Measurements from ENCODE around the gene CDK5RAP1. TPM values are rescaled to one million over a fixed set of nuclear protein-coding genes. Genes with fewer than 3 reads are reported as not detected.

The CDK5RAP1 gene
- total and polyA plus RNA-seq, 9 of the 15 experiments (the other 6 are each of a cell fraction or from before 2014, with no cell fraction given) = 41.6 to 127 (median 58.3) TPM

DNA sequence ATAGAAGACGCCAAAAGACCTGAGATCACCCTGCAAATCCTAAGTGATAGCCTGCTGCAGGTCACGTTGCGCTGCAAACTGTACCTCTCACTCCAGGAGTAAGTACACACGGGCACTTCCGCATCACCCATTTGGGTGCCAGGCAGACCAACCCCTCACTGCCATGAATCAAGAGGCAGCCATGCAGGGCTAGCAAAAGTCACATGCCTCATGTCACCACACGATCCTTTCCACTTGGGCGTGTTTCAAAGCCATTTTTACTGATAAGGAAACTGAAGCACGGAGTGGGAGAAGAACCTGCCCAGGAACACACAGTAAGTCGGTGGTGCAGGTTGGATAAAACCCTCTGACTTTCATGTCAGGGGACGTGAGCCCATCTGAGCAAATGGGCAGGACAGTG, 81.3 kb downstream of the CDK5RAP1 start (continued):
- TF ChIP-seq ARHGAP35 (IDR thresholded peaks at IDR 0.05; ENCODE audit: partially characterized antibody) = no peak
- TF ChIP-seq FOXJ3 (CRISPR knock-in tag; IDR thresholded peaks at IDR 0.05) = no peak
- TF ChIP-seq, protein P1, sequence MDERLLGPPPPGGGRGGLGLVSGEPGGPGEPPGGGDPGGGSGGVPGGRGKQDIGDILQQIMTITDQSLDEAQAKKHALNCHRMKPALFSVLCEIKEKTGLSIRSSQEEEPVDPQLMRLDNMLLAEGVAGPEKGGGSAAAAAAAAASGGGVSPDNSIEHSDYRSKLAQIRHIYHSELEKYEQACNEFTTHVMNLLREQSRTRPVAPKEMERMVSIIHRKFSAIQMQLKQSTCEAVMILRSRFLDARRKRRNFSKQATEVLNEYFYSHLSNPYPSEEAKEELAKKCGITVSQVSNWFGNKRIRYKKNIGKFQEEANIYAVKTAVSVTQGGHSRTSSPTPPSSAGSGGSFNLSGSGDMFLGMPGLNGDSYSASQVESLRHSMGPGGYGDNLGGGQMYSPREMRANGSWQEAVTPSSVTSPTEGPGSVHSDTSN (CRISPR knock-in tag; IDR thresholded peaks at IDR 0.05; ENCODE audit: low read depth) = no peak
- TF ChIP-seq, protein P1 (tag; conservative IDR thresholded peaks at IDR 0.05; ENCODE audit: low read depth) = no peak
- no peak for TF ChIP-seq U2AF2 (optimal IDR thresholded peaks at IDR 0.05; ENCODE audit: low read depth, low read length)
- no peak for TF ChIP-seq NFXL1 (CRISPR knock-in tag; IDR thresholded peaks at IDR 0.05)
- TF ChIP-seq CHD2 (IDR thresholded peaks at IDR 0.05; ENCODE audit: low read depth, low read length) = no peak
- TF ChIP-seq STAT5B (CRISPR knock-in tag; IDR thresholded peaks at IDR 0.05) = no peak
- no peak for TF ChIP-seq TAL1 (IDR thresholded peaks at IDR 0.05)
- TF ChIP-seq, protein P2, sequence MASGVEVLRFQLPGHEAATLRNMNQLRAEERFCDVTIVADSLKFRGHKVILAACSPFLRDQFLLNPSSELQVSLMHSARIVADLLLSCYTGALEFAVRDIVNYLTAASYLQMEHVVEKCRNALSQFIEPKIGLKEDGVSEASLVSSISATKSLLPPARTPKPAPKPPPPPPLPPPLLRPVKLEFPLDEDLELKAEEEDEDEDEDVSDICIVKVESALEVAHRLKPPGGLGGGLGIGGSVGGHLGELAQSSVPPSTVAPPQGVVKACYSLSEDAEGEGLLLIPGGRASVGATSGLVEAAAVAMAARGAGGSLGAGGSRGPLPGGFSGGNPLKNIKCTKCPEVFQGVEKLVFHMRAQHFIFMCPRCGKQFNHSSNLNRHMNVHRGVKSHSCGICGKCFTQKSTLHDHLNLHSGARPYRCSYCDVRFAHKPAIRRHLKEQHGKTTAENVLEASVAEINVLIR (CRISPR knock-in tag; IDR thresholded peaks at IDR 0.05) = no peak
